ENCODE results near the gene FMC1. TPM values are rescaled to one million over a fixed set of nuclear protein-coding genes. Genes with fewer than 3 reads are reported as not detected.

Gene FMC1
- polyA plus RNA-seq, 1 donor (not counting 4 experiments of a cell fraction or from before 2014, with no cell fraction given) = 7.8 TPM

DNA sequence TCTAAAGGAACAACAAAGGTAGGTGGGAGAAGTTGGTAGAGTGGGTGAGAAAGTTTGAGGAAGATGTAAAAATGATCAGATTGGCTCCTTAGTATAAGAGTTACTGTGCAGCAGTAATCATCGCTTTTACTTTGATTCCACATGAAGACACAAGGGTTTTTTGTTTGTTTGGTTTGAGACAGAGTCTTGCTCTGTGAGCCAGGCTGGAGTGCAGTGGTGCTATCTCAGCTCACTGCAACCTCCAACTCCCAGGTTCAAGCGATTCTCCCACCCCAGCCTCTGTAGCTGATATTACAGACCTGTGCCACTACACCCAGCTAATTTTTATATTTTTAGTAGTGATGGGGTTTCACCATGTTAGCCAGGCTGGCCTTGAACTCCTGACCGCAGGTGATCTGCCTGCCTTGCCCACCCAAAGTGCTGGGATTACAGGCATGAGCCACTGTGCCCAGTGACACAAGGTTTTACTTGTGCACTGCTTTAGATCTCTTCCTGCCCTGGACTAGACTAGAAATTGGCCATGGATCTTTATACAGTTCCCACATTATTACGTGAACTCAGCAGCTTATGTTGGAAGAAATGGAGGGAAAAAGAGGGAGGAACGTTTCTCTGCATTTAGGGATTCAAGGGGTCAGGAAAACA is 29.3 kb downstream of the FMC1 start:
- DNase-seq (ENCODE audit: low read depth, low spot score) = no peak
- peaks cover 96% of the 10 kb centered on the region for H3K79me2 ChIP-seq (ENCODE audit: control insufficient read depth, insufficient read depth, low read length)
- peaks cover 2% of the 10 kb centered on the region in 2 experiments for H3K36me3 ChIP-seq (ENCODE audit: control insufficient read depth in 2 of 2, extremely low read depth in 1 of 2, insufficient read depth in 2 of 2, low read length in 2 of 2)
- no peak for FAIRE-seq
- no peak overlapping the region for H3K9ac ChIP-seq (ENCODE audit: control insufficient read depth, extremely low read depth, insufficient read depth, low read length)
- no peak overlapping the region for H2AFZ ChIP-seq (ENCODE audit: control insufficient read depth, low read length)
- H3K4me3 ChIP-seq (ENCODE audit: control insufficient read depth in 2 of 3, extremely low read depth in 1 of 3, insufficient read depth in 2 of 3, low read depth in 1 of 3, low read length in 3 of 3) = no peak overlapping the region
- H3K27me3 ChIP-seq (ENCODE audit: control insufficient read depth, extremely low read depth, insufficient read depth, low read length) = no peaks in the 10 kb centered on the region
- H3K9me1 ChIP-seq (ENCODE audit: control insufficient read depth, extremely low read depth, insufficient read depth, low read length) = no peaks in the 10 kb centered on the region
- H3K9me3 ChIP-seq (ENCODE audit: control insufficient read depth, low read depth, low read length) = no peaks in the 10 kb centered on the region
- no peak for TF ChIP-seq EZH2 (IDR thresholded peaks at IDR 0.05; ENCODE audit: low read length)
- TF ChIP-seq, protein P1, sequence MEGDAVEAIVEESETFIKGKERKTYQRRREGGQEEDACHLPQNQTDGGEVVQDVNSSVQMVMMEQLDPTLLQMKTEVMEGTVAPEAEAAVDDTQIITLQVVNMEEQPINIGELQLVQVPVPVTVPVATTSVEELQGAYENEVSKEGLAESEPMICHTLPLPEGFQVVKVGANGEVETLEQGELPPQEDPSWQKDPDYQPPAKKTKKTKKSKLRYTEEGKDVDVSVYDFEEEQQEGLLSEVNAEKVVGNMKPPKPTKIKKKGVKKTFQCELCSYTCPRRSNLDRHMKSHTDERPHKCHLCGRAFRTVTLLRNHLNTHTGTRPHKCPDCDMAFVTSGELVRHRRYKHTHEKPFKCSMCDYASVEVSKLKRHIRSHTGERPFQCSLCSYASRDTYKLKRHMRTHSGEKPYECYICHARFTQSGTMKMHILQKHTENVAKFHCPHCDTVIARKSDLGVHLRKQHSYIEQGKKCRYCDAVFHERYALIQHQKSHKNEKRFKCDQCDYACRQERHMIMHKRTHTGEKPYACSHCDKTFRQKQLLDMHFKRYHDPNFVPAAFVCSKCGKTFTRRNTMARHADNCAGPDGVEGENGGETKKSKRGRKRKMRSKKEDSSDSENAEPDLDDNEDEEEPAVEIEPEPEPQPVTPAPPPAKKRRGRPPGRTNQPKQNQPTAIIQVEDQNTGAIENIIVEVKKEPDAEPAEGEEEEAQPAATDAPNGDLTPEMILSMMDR (optimal IDR thresholded peaks at IDR 0.05 in 1 of 3, IDR thresholded peaks at IDR 0.05 in 1 of 3, conservative IDR thresholded peaks at IDR 0.05 in 1 of 3; ENCODE audit: extremely low read depth in 1 of 3, insufficient read depth in 2 of 3, low read length in 3 of 3) = no peak
- dilution Hi-C loops (cut with MboI; ENCODE audit: extremely low pct_ligation_motif_present, low sequenced_read_pairs) = no loop called here
- no peak overlapping the region for H3K4me2 ChIP-seq (ENCODE audit: control insufficient read depth, extremely low read depth, insufficient read depth, low read depth, low read length)
- no peak overlapping the region for H3K27ac ChIP-seq (ENCODE audit: control insufficient read depth, insufficient read depth, low read length)
- peaks cover 18% of the 10 kb centered on the region for H3K4me1 ChIP-seq (ENCODE audit: control insufficient read depth, extremely low read depth, insufficient read depth, low read length)
- peaks cover 17% of the 10 kb centered on the region for H4K20me1 ChIP-seq (ENCODE audit: control insufficient read depth, extremely low read depth, insufficient read depth, low read length)

GRCh38 chr7:139370943-139371313 is 29.8 kb downstream of the FMC1 start:
- H3K4me1 ChIP-seq (ENCODE audit: control insufficient read depth, extremely low read depth, insufficient read depth, low read length) = peaks cover 13% of the 10 kb centered on the region
- H3K36me3 ChIP-seq (ENCODE audit: control insufficient read depth in 2 of 2, extremely low read depth in 1 of 2, insufficient read depth in 2 of 2, low read length in 2 of 2) = no peaks in the 10 kb centered on the region
- no peak overlapping the region for H3K27ac ChIP-seq (ENCODE audit: control insufficient read depth, insufficient read depth, low read length)
- H3K9ac ChIP-seq (ENCODE audit: control insufficient read depth, extremely low read depth, insufficient read depth, low read length) = no peak overlapping the region
- dilution Hi-C loops (cut with MboI; ENCODE audit: extremely low pct_ligation_motif_present, low sequenced_read_pairs) = no loop called here
- peaks cover 91% of the 10 kb centered on the region for H3K79me2 ChIP-seq (ENCODE audit: control insufficient read depth, insufficient read depth, low read length)
- no peaks in the 10 kb centered on the region for H3K27me3 ChIP-seq (ENCODE audit: control insufficient read depth, extremely low read depth, insufficient read depth, low read length)
- no peak overlapping the region for H2AFZ ChIP-seq (ENCODE audit: control insufficient read depth, low read length)
- H4K20me1 ChIP-seq (ENCODE audit: control insufficient read depth, extremely low read depth, insufficient read depth, low read length) = peaks cover 12% of the 10 kb centered on the region
- DNase-seq (ENCODE audit: low read depth, low spot score) (no peak), FAIRE-seq (no peak)
- H3K9me3 ChIP-seq (ENCODE audit: control insufficient read depth, low read depth, low read length) = no peaks in the 10 kb centered on the region
- H3K4me2 ChIP-seq (ENCODE audit: control insufficient read depth, extremely low read depth, insufficient read depth, low read depth, low read length) = no peak overlapping the region
- TF ChIP-seq, protein P1 (optimal IDR thresholded peaks at IDR 0.05 in 1 of 3, IDR thresholded peaks at IDR 0.05 in 1 of 3, conservative IDR thresholded peaks at IDR 0.05 in 1 of 3; ENCODE audit: extremely low read depth in 1 of 3, insufficient read depth in 2 of 3, low read length in 3 of 3) = no peak
- no peak for TF ChIP-seq EZH2 (IDR thresholded peaks at IDR 0.05; ENCODE audit: low read length)
- H3K9me1 ChIP-seq (ENCODE audit: control insufficient read depth, extremely low read depth, insufficient read depth, low read length) = no peaks in the 10 kb centered on the region
- no peak overlapping the region for H3K4me3 ChIP-seq (ENCODE audit: control insufficient read depth in 2 of 3, extremely low read depth in 1 of 3, insufficient read depth in 2 of 3, low read depth in 1 of 3, low read length in 3 of 3)

Data from keratinocyte (primary cell).